ENCODE measurements around the gene ERCC6L2. TPM values are rescaled to one million over a fixed set of nuclear protein-coding genes. Genes with fewer than 3 reads are reported as not detected.

The ERCC6L2 gene
- total and polyA plus RNA-seq, 10 of the 15 experiments (the other 5 are each of a cell fraction or from before 2014, with no cell fraction given) = 8.1 to 45.0 (median 22.6) TPM

- no peak for TF ChIP-seq ATF7 (IDR thresholded peaks at IDR 0.05; ENCODE audit: low read depth)
- TF ChIP-seq ZNF687 (IDR thresholded peaks at IDR 0.05) = no peak
- TF ChIP-seq PML (IDR thresholded peaks at IDR 0.05; ENCODE audit: low read length) = no peak
- no peak for TF ChIP-seq CREM (IDR thresholded peaks at IDR 0.05; ENCODE audit: low read depth)
- no peak for TF ChIP-seq SMAD1 (IDR thresholded peaks at IDR 0.05; ENCODE audit: low read depth, partially characterized antibody)
- no peak for TF ChIP-seq SP1 (IDR thresholded peaks at IDR 0.05; ENCODE audit: low read depth, low read length)
- no peak for TF ChIP-seq EP300 (IDR thresholded peaks at IDR 0.05; ENCODE audit: borderline replicate concordance in 1 of 2, control insufficient read depth in 1 of 2, low read depth in 2 of 2, low read length in 2 of 2)
- no peak for TF ChIP-seq ZBTB11 (CRISPR knock-in tag; IDR thresholded peaks at IDR 0.05)
Observed at GRCh38 chr9:96006296-96006879, 130.9 kb downstream of the ERCC6L2 start (continued).

Data from GM12878 (cell line).